A549 treated with RU486 at 1 μM for 4 hours (cell line): ENCODE results near the gene MFNG. TPM values are rescaled to one million over a fixed set of nuclear protein-coding genes. Genes with fewer than 3 reads are reported as not detected.

Experiments
- total RNA-seq: library from RNA; stranded (reverse); fragments of 200-300 nt; extraction: Qiagen RNA extraction; gene quantifications from 5 replicates; pipeline ENCODE4 v1.2.3, GENCODE V29; 2022; ENCODE audit warnings: low read depth

MFNG gene
- total RNA-seq = 1.6 to 2.9 TPM (median 2.0 TPM) in 5 replicates

GRCh38 chr22:37486224-37486845, at the start of gene MFNG:
Gene MFNG (minus strand): TSS chr22:37486384. CDS start chr22:37486177, 207 bp downstream.

GRCh38 chr22:37519268-37520195, 33.3 kb upstream of the MFNG start, which contains the start of gene CARD10:
Gene CARD10 (minus strand): TSS chr22:37519415. CDS start chr22:37519200, 215 bp downstream.

GRCh38 chr22:37427135-37427710, 59.0 kb downstream of the MFNG start, which contains the start of gene ELFN2:
Gene ELFN2 (minus strand): TSS chr22:37427479. CDS start chr22:37375534, 51,945 bp downstream.

Other genes with a start within 250 kb of the MFNG start
- 0.16 to 0.23 TPM (median 0.16 TPM) in 3 of 5 replicates, not detected in the others for gene RAC2, start 242.1 kb downstream of the MFNG start, total RNA-seq
- 0.61 to 0.94 TPM (median 0.86 TPM) in 5 replicates for gene CYTH4, start 203.9 kb downstream of the MFNG start, total RNA-seq
- 5.2 to 8.9 TPM (median 7.6 TPM) in 5 replicates for gene ELFN2, start 58.9 kb downstream of the MFNG start, total RNA-seq
- 24.2 to 41.1 TPM (median 36.8 TPM) in 5 replicates for gene CARD10, start 33.0 kb upstream of the MFNG start, total RNA-seq
- 27.8 to 39.1 TPM (median 37.3 TPM) in 5 replicates for gene CDC42EP1, start 74.1 kb upstream of the MFNG start, total RNA-seq
- 0.20 TPM in 1 of 5 replicates, not detected in the others for gene LGALS2, start 93.7 kb upstream of the MFNG start, total RNA-seq
- 16.4 to 23.7 TPM (median 21.6 TPM) in 5 replicates for gene GGA1, start 122.5 kb upstream of the MFNG start, total RNA-seq
- gene SH3BP1, start 153.3 kb upstream of the MFNG start, total RNA-seq = 1.9 to 3.1 TPM (median 2.1 TPM) in 5 replicates
- 15.1 to 21.3 TPM (median 19.9 TPM) in 5 replicates for gene PDXP, start 172.3 kb upstream of the MFNG start, total RNA-seq
- 1,192 to 1,348 TPM (median 1,281 TPM) in 5 replicates for gene LGALS1, start 189.3 kb upstream of the MFNG start, total RNA-seq
- gene NOL12, start 200.0 kb upstream of the MFNG start, total RNA-seq = 27.4 to 31.3 TPM (median 28.5 TPM) in 5 replicates
- 22.3 to 35.1 TPM (median 29.2 TPM) in 5 replicates for gene TRIOBP, start 210.7 kb upstream of the MFNG start, total RNA-seq